Smooth muscle cell (in vitro differentiated cells): ENCODE data around the gene SDE2. TPM values are rescaled to one million over a fixed set of nuclear protein-coding genes. Genes with fewer than 3 reads are reported as not detected.

Experiments used
- DNase-seq: peaks from one replicate; lab custom pipeline; 2025; ENCODE audit not compliant: unreplicated experiment; lab: John Stamatoyannopoulos, UW
- H2AFZ ChIP-seq: fragments of 200-600 bp; sonication (generic); 2 replicates; pipeline ENCODE4 v1.6.0; 2016; ENCODE audit warnings: antibody characterized with exemption, low read depth, mild to moderate bottlenecking
- H3F3A ChIP-seq: fragments of 200-600 bp; sonication (generic); 2 replicates; pipeline ENCODE4 v1.6.0; 2017; ENCODE audit warnings: antibody characterized with exemption, low read depth
- H3K27ac ChIP-seq: fragments of 200-600 bp; sonication (generic); 2 replicates; pipeline ENCODE4 v1.5.1; 2016; ENCODE audit warnings: low read depth, mild to moderate bottlenecking
- H3K27me3 ChIP-seq: fragments of 200-600 bp; sonication (generic); 2 replicates; pipeline ENCODE4 v1.6.1; 2016; ENCODE audit warnings: low read depth, mild to moderate bottlenecking
- H3K36me3 ChIP-seq: fragments of 200-600 bp; sonication (generic); 2 replicates; pipeline ENCODE4 v1.5.1; 2016; ENCODE audit warnings: low read depth
- H3K4me1 ChIP-seq: fragments of 200-600 bp; sonication (generic); 2 replicates; pipeline ENCODE4 v1.5.1; 2016; ENCODE audit warnings: low read depth
- H3K4me2 ChIP-seq: fragments of 200-600 bp; sonication (generic); 2 replicates; pipeline ENCODE4 v1.6.0; 2016; ENCODE audit warnings: mild to moderate bottlenecking
- H3K4me3 ChIP-seq: fragments of 200-600 bp; sonication (generic); 2 replicates; pipeline ENCODE4 v1.5.1; 2016; ENCODE audit warnings: mild to moderate bottlenecking
- H3K79me2 ChIP-seq: fragments of 200-600 bp; sonication (generic); 2 replicates; pipeline ENCODE4 v1.6.0; 2016; ENCODE audit warnings: low read depth, mild to moderate bottlenecking
- H3K9ac ChIP-seq: fragments of 200-600 bp; sonication (generic); 2 replicates; pipeline ENCODE4 v1.6.0; 2016; ENCODE audit warnings: low read depth
- H3K9me3 ChIP-seq: fragments of 200-600 bp; sonication (generic); replicated peaks from 2 replicates; pipeline ENCODE4 v1.5.1; 2016; ENCODE audit warnings: low read depth
- H4K20me1 ChIP-seq: fragments of 200-600 bp; sonication (generic); 2 replicates; pipeline ENCODE4 v1.6.0; 2016; ENCODE audit warnings: low read depth
- WGBS: methylation state at CpG from one replicate; pipeline ENCODE4 v1.1.7; 2016; ENCODE audit warnings: low lambda C conversion rate; 5-methylcytosine and 5-hydroxymethylcytosine counted together
- polyA plus RNA-seq: library from polyadenylated mRNA; unstranded; fragments of >200 nt; fragmentation: Nextera tagmentation; extraction: Ambion mirVana; gene quantifications from 2 replicates; pipeline ENCODE4 v1.2.1, GENCODE V29; 2016
- total RNA-seq: library from RNA; depleted of rRNA; stranded (reverse); fragments of >200 nt; gene quantifications from 2 replicates; pipeline ENCODE4 v1.2.3, GENCODE V29; 2014
- TF ChIP-seq, protein P1 (sequence below): fragments of 200-600 bp; sonication (generic); IDR thresholded peaks from 2 replicates; pipeline ENCODE4 v1.5.1; 2017; ENCODE audit warnings: borderline replicate concordance, mild to moderate bottlenecking, antibody characterized with exemption; ENCODE audit not compliant: insufficient read depth, poor library complexity, severe bottlenecking

Gene SDE2
- total and polyA plus RNA-seq, 2 experiments from 2014 or later: 20.2 to 30.5 TPM

DNA sequence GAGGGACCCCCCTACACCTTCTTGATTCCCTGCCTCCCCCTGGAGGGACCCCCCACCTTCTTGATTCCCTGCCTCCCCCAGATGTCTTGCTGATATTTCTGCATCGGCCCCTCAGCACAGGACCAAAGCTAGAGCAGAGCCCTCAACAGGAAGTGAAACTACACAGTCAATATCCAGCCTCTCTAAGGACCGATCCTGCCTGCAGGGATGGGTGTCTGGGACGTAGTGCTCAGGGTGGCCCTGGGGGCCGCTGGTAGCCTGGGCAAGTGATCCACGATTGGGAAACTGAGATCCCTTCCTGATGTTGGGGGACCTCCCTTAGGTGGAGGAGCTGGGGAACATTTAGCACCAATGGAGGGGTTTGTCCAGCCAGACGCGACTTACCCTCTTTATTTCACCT lies 54.2 kb downstream of the SDE2 start:
- WGBS: 79% methylated on average over 7 of the region's 7 CpGs
- H3K4me2 ChIP-seq: no peak overlapping the region
- H3K36me3 ChIP-seq: no peaks in the 10 kb centered on the region
- no peaks in the 10 kb centered on the region for H3F3A ChIP-seq
- H3K27me3 ChIP-seq: peaks cover 21% of the 10 kb centered on the region
- H3K9me3 ChIP-seq: no peaks in the 10 kb centered on the region
- no peak overlapping the region for H2AFZ ChIP-seq
- DNase-seq: no peak
- H3K4me1 ChIP-seq: peaks cover 8% of the 10 kb centered on the region
- H3K79me2 ChIP-seq: no peaks in the 10 kb centered on the region
- H3K27ac ChIP-seq: no peak overlapping the region
- H3K9ac ChIP-seq: no peak overlapping the region
- no peaks in the 10 kb centered on the region for H4K20me1 ChIP-seq
- no peak overlapping the region for H3K4me3 ChIP-seq
- TF ChIP-seq, protein P1, sequence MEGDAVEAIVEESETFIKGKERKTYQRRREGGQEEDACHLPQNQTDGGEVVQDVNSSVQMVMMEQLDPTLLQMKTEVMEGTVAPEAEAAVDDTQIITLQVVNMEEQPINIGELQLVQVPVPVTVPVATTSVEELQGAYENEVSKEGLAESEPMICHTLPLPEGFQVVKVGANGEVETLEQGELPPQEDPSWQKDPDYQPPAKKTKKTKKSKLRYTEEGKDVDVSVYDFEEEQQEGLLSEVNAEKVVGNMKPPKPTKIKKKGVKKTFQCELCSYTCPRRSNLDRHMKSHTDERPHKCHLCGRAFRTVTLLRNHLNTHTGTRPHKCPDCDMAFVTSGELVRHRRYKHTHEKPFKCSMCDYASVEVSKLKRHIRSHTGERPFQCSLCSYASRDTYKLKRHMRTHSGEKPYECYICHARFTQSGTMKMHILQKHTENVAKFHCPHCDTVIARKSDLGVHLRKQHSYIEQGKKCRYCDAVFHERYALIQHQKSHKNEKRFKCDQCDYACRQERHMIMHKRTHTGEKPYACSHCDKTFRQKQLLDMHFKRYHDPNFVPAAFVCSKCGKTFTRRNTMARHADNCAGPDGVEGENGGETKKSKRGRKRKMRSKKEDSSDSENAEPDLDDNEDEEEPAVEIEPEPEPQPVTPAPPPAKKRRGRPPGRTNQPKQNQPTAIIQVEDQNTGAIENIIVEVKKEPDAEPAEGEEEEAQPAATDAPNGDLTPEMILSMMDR: no peak

DNA sequence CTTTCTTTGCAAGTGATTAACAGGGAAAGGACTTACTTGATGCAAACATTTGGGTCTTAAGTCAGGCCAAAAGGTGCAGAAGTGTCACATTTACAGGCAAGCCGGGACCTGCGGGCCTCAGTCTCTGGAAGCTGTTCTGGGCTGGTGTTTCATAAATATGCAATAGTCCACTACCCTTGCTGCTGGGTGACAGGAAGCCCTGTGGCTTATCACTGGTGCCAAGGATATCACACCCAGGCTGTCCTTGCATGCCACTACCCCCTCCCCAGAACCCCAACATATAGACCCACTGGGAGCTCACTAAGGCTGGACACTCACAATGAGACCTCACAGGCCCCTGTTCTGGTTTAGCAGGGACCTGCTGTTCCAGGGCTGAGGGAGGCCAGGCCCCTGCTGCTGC lies 54.8 kb downstream of the SDE2 start:
- 67% methylated on average over 2 of the region's 2 CpGs for WGBS
- Histone ChIP-seq H3K9me3 (no peaks in the 10 kb centered on the region), H3K27ac (no peak overlapping the region), H4K20me1 (no peaks in the 10 kb centered on the region), H3K9ac (no peak overlapping the region), H3F3A (no peaks in the 10 kb centered on the region), H3K79me2 (no peaks in the 10 kb centered on the region), H3K36me3 (no peaks in the 10 kb centered on the region), H3K4me2 (no peak overlapping the region), H3K4me1 (peaks cover 8% of the 10 kb centered on the region), H3K4me3 (no peak overlapping the region), H2AFZ (no peak overlapping the region), H3K27me3 (peaks cover 21% of the 10 kb centered on the region)
- TF ChIP-seq, protein P1: no peak
- DNase-seq: no peak

DNA sequence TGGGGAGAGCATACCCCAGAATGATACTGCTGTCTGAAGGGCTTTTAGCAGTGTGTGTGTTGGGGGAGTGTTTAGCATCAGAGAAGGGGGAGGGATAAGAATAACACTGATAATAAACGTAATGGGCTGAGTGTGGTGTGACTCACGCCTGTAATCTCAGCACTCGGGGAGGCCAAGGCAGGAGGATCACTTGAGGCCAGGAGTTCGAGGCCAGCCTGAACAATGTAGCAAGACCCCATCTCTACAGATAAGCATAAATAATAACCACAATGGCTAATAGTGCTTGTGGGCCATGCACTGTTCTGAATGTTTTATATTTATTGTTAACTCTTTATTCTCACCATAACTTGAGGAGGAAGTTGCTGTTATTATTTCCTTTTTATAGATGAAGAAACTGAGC lies 55.6 kb downstream of the SDE2 start:
- Histone ChIP-seq H3K9ac (no peak overlapping the region), H3K9me3 (no peaks in the 10 kb centered on the region), H3K4me2 (no peak overlapping the region), H3K27me3 (peaks cover 14% of the 10 kb centered on the region), H3K4me3 (no peak overlapping the region), H3K36me3 (no peaks in the 10 kb centered on the region), H2AFZ (no peak overlapping the region), H3K79me2 (no peaks in the 10 kb centered on the region), H3K27ac (no peak overlapping the region), H3K4me1 (peaks cover 8% of the 10 kb centered on the region), H3F3A (no peaks in the 10 kb centered on the region), H4K20me1 (no peaks in the 10 kb centered on the region)
- 73% methylated on average over 4 of the region's 4 CpGs for WGBS
- TF ChIP-seq, protein P1: no peak
- no peak for DNase-seq

DNA sequence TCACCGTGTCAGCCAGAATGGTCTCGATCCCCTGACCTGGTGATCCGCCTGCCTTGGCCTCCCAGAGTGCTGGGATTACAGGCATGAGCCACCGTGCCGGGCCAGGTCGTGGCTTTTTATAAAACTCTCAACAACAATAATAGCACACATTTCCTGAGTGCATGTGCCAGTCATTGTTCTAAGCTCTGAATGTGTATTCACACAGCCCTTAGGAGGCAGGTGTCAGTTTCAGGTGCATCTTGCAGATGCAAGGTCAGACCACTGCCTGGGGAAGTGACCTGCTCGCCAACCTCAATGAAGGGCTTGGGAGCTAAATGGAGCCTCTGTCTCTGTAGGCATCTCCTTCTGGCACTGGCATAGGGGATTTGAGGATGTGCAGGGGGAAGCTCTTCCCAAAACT lies 56.6 kb downstream of the SDE2 start:
- Histone ChIP-seq H3K27me3 (peaks cover 4% of the 10 kb centered on the region), H4K20me1 (no peaks in the 10 kb centered on the region), H3K4me1 (peaks cover 8% of the 10 kb centered on the region), H3K79me2 (no peaks in the 10 kb centered on the region), H2AFZ (no peak overlapping the region), H3K27ac (no peak overlapping the region), H3F3A (no peaks in the 10 kb centered on the region), H3K36me3 (no peaks in the 10 kb centered on the region), H3K9ac (no peak overlapping the region), H3K4me2 (no peak overlapping the region), H3K9me3 (no peaks in the 10 kb centered on the region), H3K4me3 (no peak overlapping the region)
- TF ChIP-seq, protein P1: no peak
- 79% methylated on average over 7 of the region's 7 CpGs for WGBS
- DNase-seq: no peak
